GM19240 (cell line): Measurements from ENCODE around the gene PBX1.

Source experiments
- DNase-seq: peaks from one replicate; pipeline ENCODE4 v3.0.0; 2011; ENCODE audit warnings: low spot score; ENCODE audit not compliant: insufficient read length

Gene PBX1

DNA sequence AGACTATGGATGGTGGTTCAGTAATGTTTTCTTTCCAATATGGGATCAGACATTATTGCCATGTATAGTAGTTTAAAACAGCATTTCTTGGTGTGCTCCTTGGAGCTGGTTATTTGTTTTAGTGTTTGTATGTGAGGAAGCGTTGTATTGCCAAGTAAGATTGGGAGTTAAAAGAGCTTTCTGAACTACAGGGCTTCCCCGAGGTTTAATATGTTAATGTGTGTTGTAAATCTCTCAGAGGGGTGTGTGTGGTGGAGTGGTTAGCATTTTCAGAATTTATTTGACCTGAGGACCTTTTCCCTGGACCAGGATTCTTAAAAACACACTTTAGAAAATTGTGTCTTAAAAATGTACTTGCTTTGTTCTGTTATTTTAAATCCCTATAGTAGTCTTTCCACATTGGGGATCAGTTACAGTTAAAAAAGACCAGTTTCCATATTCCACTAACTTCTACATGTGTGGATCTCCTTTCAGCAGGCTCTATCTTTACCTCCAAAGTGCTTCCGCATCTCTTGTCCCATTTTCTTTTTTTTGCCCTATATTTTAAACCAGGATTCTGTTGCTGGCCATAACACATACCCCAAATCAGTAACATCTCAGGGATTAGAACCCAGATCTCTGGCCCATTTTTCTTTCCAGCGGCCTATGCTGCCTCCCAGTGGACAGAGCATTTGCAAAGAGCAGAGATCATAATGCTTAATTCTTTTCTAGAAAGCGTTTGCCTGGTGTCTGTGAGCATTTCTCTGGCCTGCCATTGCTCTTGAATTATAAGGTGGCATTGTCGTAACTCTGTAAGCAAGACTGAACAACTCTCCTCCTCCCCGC lies 58.6 kb downstream of the PBX1 start:
- DNase-seq: no peak

DNA sequence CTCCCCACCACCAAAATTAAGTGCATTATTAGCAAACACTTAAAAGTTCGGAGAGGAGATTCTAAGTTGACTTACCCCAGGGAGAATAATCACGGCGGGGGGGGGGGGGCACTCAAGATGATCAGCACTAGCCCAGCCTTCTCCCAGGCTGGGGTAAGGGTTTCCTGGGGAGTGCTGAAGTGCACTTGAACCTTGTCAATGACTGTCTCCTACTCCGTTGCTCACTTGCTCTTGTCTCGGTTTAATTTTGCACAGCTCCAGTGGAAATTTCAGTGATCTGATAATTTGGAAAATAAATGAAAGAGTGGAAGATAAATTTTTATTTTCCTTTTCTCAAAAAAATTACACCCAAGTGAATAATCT lies 59.2 kb downstream of the PBX1 start:
- DNase-seq: no peak

DNA sequence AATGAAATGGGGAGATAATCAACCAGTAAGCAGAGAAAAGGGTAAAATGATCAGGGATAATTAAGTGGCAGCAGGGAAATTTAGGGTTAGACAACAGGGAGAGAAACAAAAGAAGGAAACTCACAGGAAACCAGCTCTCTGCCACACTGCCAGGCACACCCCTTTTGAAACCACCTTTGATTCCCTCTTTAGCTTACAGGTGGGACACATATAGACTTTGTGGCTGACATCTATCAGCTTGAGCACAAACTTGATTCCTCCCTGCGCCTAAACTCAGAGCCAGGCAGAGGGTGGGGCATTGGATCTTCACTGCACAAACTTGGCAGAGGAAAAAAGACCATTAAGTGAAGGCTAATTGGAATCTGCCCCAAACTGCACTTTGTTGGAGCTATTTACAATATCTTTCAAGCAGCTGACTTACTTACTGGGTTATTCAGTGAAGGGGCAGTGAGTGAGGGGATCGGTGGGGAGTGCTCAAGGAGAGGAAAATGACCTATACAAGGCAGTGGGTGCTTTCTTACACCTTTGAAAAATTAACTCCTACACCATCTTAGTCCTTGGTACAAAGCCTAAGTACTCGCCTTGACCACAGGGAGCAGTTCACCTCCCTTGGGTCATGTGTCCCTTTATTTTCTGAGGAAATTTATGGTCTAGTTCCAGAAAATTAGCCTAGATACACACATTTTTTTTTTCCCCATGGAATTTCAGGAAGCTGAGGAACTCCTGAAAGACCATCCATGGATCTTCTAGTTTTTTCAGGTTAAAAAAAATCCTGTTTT lies 60.2 kb downstream of the PBX1 start:
- DNase-seq: no peak

DNA sequence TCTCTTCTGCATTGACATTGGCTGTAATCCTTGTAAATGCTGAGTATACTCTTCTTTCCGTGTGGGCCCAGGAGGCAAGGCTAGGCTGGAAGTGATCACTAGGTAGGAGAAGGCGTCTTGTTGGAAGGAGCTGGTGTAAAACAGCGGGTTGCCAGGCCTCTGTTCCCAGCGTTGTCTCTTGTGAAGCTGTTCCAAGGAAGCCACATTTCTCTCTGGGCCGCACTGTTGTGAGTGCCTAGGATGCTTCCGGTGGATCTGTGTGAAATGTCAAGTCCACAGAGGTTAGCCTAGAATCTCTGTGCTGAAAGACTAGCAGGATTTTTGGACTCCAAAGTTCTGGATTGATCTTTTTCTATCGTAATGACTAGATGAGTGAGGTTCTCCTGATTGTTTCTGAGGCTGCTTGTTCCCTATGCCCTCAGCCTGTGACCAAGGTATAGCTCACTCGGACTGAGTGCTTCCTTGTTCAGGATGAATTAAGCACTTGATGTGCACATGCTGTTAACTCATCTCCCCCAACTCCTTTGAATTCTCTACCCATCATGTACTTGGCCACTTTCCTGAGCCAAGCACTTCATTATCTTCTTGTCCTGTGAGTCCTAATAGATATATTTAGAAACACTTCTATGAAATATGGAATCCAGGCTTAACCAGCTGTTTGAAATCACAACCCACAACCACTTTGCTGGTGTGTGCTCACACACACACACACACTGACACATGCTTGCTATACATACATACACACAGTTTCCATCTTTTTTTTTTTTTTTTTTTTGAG lies 63.3 kb downstream of the PBX1 start:
- DNase-seq: no peak

GRCh38 chr1:164623805-164624204 lies 64.8 kb downstream of the PBX1 start:
- DNase-seq: no peak

DNA sequence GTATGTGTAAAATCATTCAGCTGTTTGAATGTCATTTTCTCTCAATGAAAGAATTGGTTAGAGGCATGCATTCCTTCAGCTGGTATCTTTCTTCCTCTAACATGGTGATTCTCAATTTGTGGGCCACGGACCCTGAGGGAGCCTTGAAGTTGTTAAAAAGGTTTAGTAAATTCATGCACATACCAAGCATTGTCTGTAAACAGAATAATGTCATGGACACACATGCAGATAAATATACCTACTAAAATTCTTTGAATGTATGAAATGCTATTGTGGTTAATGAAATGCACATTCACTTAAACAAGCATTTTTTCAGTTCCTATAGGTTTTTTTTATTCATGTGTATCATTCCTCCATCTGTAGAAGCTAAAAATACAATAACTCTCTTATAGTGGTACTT lies 65.4 kb downstream of the PBX1 start:
- no peak for DNase-seq

DNA sequence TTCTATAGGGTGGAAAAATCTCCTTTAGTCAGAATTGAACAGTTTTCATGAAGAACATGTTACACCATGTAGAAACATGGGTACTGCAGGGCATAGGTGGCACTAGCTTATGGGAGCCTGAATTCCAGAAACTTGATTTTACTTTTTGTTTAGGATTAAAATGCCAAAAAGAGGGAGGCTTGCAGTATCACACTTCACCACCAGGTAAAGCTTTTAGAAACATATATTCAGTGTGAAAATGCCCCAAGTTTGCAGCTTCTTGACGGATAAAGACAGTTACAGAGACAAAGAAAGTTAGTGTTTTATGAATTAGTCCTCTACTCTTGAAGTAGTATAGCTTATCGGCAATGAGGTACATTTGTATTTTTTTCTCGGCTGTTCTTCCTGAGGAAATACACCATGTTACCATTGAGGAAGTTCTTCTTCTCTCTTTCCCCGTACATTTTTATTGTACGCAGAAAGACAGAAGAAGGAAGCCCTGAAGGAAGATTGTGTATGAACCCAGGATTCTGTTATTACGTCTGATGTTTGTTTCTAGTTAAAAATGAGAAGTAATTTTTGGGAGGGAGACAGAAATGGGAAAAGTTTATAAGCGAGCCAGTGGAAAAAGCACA lies 66.1 kb downstream of the PBX1 start:
- DNase-seq: no peak

DNA sequence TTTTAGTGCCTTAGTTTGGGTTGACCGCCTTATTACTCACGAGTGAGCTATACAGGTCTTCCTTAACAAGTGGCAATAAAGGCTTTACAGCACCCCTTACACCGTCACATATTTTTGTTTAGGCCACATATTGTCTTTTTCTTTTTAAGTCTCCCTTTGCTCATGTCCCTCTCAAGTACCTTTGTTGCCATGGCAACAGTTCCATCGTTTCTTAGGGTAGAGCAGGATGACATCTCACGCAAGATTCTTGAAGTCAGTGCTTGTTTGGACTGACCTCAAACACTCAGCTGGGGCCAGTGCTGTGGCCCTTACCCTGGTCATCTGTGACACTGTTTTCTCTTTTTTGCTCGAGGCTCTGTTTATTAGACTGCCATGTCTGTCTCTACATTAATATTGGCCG lies 69.8 kb downstream of the PBX1 start:
- no peak for DNase-seq

GRCh38 chr1:164629971-164630370 lies 71.0 kb downstream of the PBX1 start:
- DNase-seq: no peak

GRCh38 chr1:164630626-164631396 lies 71.8 kb downstream of the PBX1 start:
- DNase-seq: no peak

DNA sequence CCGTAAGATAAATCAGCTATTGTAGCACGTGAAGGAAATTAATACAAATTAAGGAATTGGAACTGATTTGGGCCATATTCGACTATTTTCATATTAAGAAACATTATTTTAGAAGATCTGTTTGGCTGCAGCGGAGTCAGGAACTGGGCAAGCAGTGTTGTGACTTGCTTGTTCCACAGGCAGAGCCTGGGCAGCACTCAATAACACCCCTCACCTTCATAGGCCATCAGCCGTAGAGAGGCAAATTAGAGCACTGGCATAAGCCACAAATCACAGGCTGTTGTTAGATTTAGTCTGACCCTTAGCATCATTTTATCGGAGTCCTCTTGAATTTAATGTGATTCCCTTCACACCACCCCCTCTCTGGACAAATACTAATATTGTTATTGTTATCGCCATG lies 72.8 kb downstream of the PBX1 start:
- no peak for DNase-seq

DNA sequence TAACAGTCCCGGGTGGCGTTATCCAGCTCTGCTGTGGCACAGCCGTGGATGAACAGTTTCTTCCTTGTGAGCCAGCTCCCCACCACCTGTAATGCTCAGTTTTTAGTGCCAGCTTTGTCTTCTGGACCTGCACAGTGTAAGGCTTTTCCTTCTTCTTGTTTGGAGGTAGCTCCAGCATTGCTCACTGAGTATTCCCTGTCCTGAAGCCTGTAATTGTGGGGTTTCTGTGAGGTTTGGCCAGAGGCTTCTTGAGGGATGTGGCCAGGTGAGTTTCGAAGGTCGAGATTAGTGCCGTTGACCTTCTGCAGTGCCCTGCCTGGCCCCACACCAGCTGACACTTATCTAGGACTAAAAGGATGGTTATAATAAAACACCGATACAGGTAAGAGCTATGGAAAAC lies 75.0 kb downstream of the PBX1 start:
- no peak for DNase-seq

GRCh38 chr1:164635059-164635802 lies 76.2 kb downstream of the PBX1 start:
- no peak for DNase-seq

DNA sequence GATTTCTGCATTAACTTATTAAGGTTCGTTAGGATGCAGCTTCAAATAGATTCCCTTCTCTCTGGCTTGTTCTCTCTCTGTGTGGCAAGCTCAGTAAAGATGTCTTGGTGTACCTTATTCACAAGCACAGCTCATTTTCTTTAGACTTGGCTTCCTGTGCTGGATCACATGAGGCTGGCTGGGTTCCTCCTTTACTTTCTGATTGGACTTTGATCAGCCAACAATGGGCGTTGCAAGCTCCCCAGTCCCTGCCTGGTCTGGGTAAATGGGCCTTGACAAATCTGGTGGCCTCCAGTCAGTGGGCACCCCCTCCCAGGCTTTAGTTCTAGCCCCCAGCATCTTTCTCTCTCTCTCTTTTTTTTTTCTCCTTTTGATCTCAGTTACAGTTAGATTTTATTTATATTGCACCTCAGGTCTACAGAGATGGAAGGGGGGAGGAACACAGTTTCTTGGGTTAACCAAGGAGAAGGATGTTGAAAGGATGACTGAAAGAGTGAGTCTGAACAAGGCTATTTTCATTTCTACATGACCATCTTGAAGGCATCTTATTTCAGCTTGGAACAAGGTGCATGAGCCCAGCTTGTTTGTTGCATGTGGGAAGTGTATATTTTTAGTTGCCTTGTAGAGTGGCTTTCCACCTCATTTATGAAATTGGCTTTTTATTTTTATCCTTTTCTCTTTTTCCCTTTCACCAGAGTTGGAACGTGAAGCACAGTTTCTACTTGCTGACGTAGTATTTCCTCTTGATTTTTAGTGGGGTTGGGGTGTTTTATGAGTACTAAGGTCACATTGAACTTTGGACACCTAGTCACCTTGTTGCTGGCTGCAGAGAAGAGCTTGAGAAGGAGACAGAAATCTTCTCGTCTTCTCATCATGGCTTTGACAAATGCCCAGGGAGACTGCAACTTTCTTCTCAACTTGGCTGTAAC lies 77.1 kb downstream of the PBX1 start:
- no peak for DNase-seq

DNA sequence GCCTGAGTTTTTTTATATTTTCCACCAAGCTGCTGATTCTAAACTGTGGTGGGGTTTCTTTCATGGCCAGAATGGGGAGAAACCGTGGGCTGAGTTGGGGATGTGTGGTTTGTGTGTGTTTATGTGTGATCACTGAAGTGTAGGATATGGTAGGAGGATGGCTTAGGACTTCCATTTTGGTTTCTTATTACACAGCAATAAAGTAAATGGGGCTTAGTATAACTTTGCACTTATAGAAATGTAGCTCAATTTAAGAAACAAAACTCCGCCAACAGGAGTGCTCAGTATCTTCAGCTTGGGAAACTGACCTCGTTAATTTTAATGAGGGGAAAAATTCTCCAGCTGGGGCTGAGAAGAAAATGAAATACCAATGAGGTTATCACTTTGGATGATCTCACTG lies 77.8 kb downstream of the PBX1 start:
- DNase-seq: no peak

GRCh38 chr1:164637461-164638375 lies 78.7 kb downstream of the PBX1 start:
- no peak for DNase-seq

DNA sequence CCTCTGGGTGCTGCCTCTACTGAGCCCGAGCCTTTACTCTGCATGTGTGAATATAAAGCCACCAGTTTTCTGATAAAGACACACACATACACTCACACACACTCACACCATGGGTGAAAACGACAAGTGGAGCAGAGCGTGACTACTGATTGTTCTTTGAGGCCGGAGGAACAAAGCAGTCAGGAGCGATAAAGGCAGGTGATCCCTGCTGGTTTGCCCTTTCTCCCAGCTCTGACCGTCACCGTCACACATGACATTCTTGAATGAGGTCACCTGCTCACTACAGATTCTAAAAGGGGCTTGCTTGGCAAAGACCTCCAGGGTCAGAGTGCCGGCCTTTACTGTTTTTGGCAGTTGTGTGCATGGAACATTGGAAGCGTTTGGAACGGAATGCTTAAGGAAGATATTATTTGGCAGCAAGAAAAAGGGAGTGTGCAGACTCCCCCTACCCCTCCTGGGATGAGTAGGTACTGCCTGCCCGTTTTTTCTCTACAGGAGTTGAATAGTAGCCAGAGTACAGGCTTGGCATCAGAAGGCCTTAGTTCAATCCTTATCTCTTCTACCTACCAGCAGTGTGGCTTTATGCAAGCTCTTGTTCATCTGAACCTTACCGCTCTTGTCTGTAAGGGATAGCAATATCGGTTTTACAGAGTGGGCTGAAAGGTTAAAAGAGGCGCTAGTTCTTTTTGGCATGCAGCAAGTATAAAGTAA lies 79.7 kb downstream of the PBX1 start:
- DNase-seq: no peak
